H9 (cell line): ENCODE measurements around the gene COL4A2. TPM values are rescaled to one million over a fixed set of nuclear protein-coding genes. Genes with fewer than 3 reads are reported as not detected.
A peak's percentile ranks its signal among the peaks of the same experiment; 100 is the strongest.

ENCODE experiments used
- DNase-seq: peaks from one replicate; pipeline ENCODE4 v3.0.0-alpha.2; 2017
- H2AFZ ChIP-seq: one replicate; pipeline ENCODE4 v1.6.1; 2013; ENCODE audit warnings: mild to moderate bottlenecking, low read length, control low read depth, moderate library complexity
- H2AK5ac ChIP-seq: 2 replicates; pipeline ENCODE4 v1.6.1; 2013; ENCODE audit warnings: low read length, control low read depth, mixed read lengths; ENCODE audit not compliant: insufficient read length
- H2BK120ac ChIP-seq: one replicate; pipeline ENCODE4 v1.6.1; 2013; ENCODE audit warnings: low read depth, mild to moderate bottlenecking, low read length, control low read depth, inconsistent platforms; ENCODE audit not compliant: poor library complexity, severe bottlenecking
- H2BK12ac ChIP-seq: 2 replicates; pipeline ENCODE4 v1.6.1; 2013; ENCODE audit warnings: low read length, control low read depth, mixed read lengths, low read depth; ENCODE audit not compliant: insufficient read length
- H2BK15ac ChIP-seq: 2 replicates; pipeline ENCODE4 v1.6.1; 2013; ENCODE audit warnings: low read depth, low read length, control low read depth
- H2BK20ac ChIP-seq: one replicate; pipeline ENCODE4 v1.6.1; 2013; ENCODE audit warnings: low read depth, mild to moderate bottlenecking, low read length, control low read depth, inconsistent platforms; ENCODE audit not compliant: poor library complexity, severe bottlenecking
- H2BK5ac ChIP-seq: 2 replicates; pipeline ENCODE4 v1.6.1; 2013; ENCODE audit warnings: low read length, control low read depth, mixed read lengths; ENCODE audit not compliant: insufficient read length
- H3K14ac ChIP-seq: 2 replicates; pipeline ENCODE4 v1.6.1; 2013; ENCODE audit warnings: low read length, control low read depth; ENCODE audit not compliant: insufficient read depth
- H3K18ac ChIP-seq: 2 replicates; pipeline ENCODE4 v1.6.1; 2013; ENCODE audit warnings: low read depth, mild to moderate bottlenecking, mixed read lengths, low read length, control low read depth; ENCODE audit not compliant: insufficient read length
- H3K23ac ChIP-seq: 2 replicates; pipeline ENCODE4 v1.6.1; 2013; ENCODE audit warnings: low read length, control low read depth, mixed read lengths, low read depth; ENCODE audit not compliant: insufficient read length
- H3K23me2 ChIP-seq: 2 replicates; pipeline ENCODE4 v1.6.1; 2013; ENCODE audit warnings: low read depth, mild to moderate bottlenecking, mixed read lengths, low read length, control low read depth; ENCODE audit not compliant: insufficient read length, poor library complexity, severe bottlenecking
- H3K27ac ChIP-seq: 2 replicates; pipeline ENCODE4 v1.5.1; 2013; ENCODE audit warnings: low read length, control low read depth, mixed read lengths, low read depth; ENCODE audit not compliant: insufficient read length
- H3K27me3 ChIP-seq: 2 replicates; pipeline ENCODE4 v1.6.1; 2013; ENCODE audit warnings: low read length, control low read depth, inconsistent platforms; ENCODE audit not compliant: insufficient read depth
- H3K4ac ChIP-seq: 2 replicates; pipeline ENCODE4 v1.6.1; 2013; ENCODE audit warnings: low read depth, mild to moderate bottlenecking, control low read depth, inconsistent platforms, low read length, moderate library complexity
- H3K4me1 ChIP-seq: 2 replicates; pipeline ENCODE4 v1.6.1; 2013; ENCODE audit warnings: low read length, control low read depth, inconsistent platforms; ENCODE audit not compliant: insufficient read depth
- H3K4me2 ChIP-seq: 2 replicates; pipeline ENCODE4 v1.6.1; 2013; ENCODE audit warnings: low read length, control low read depth, mixed read lengths; ENCODE audit not compliant: insufficient read length, insufficient read depth
- H3K56ac ChIP-seq: 2 replicates; pipeline ENCODE4 v1.6.1; 2013; ENCODE audit warnings: low read depth, mild to moderate bottlenecking, mixed read lengths, low read length, control low read depth; ENCODE audit not compliant: insufficient read length
- H3K79me1 ChIP-seq: 2 replicates; pipeline ENCODE4 v1.6.1; 2013; ENCODE audit warnings: low read depth, mild to moderate bottlenecking, moderate library complexity, low read length, control low read depth, inconsistent platforms; ENCODE audit not compliant: insufficient read depth, poor library complexity, severe bottlenecking
- H3K79me2 ChIP-seq: 2 replicates; pipeline ENCODE4 v1.6.1; 2013; ENCODE audit warnings: low read length, control low read depth, inconsistent platforms; ENCODE audit not compliant: insufficient read depth
- H3K9ac ChIP-seq: 2 replicates; pipeline ENCODE4 v1.6.1; 2013; ENCODE audit warnings: low read length, control low read depth, mixed read lengths; ENCODE audit not compliant: insufficient read length; ENCODE audit errors: extremely low read depth
- H3K9me3 ChIP-seq: one replicate; pipeline ENCODE4 v1.6.1; 2013; ENCODE audit warnings: low read depth, low read length, inconsistent platforms; ENCODE audit not compliant: control insufficient read depth
- H3T11ph ChIP-seq: one replicate; pipeline ENCODE4 v1.6.1; 2013; ENCODE audit warnings: mild to moderate bottlenecking, low read length, control low read depth, inconsistent platforms
- H4K20me1 ChIP-seq: one replicate; pipeline ENCODE4 v1.6.1; 2013; ENCODE audit not compliant: control insufficient read depth, insufficient read length, insufficient read depth
- H4K5ac ChIP-seq: 2 replicates; pipeline ENCODE4 v1.6.1; 2013; ENCODE audit warnings: low read depth, mild to moderate bottlenecking, mixed read lengths, low read length, control low read depth; ENCODE audit not compliant: insufficient read length
- H4K8ac ChIP-seq: replicated peaks from 2 replicates; pipeline ENCODE4 v1.6.1; 2013; ENCODE audit warnings: low read length, control low read depth, mixed read lengths, low read depth; ENCODE audit not compliant: insufficient read length
- H4K91ac ChIP-seq: 2 replicates; pipeline ENCODE4 v1.6.1; 2013; ENCODE audit warnings: low read depth, mild to moderate bottlenecking, moderate library complexity, mixed read lengths, low read length, control low read depth; ENCODE audit not compliant: insufficient read length
- H3K27ac Mint-ChIP-seq, 3 experiments: 2 replicates in 2 of 3; 3 replicates in 1 of 3; pipeline ENCODE4 v1.8.0; 2020 to 2021; ENCODE audit warnings: mixed read lengths in 3 of 3, mild to moderate bottlenecking in 1 of 3, moderate library complexity in 1 of 3
- H3K27me3 Mint-ChIP-seq: 2 replicates; pipeline ENCODE4 v1.8.0; 2021; ENCODE audit warnings: low read depth, mild to moderate bottlenecking, moderate library complexity, mixed read lengths
- H3K36me3 Mint-ChIP-seq, 3 experiments: 2 replicates in 2 of 3; 3 replicates in 1 of 3; pipeline ENCODE4 v1.8.0; 2020 to 2021; ENCODE audit warnings: low read depth in 3 of 3, mixed read lengths in 3 of 3; ENCODE audit not compliant: insufficient read depth in 1 of 3
- H3K4me1 Mint-ChIP-seq, 2 experiments: 2 replicates each; pipeline ENCODE4 v1.8.0; 2020; ENCODE audit warnings: mixed read lengths in 2 of 2
- H3K4me3 Mint-ChIP-seq, 2 experiments: 2 replicates in 1 of 2; 3 replicates in 1 of 2; pipeline ENCODE4 v1.8.0; 2020 to 2021; ENCODE audit warnings: mild to moderate bottlenecking in 2 of 2, mixed read lengths in 2 of 2, moderate library complexity in 1 of 2
- H3K9me3 Mint-ChIP-seq, 2 experiments: 2 replicates in 1 of 2; 3 replicates in 1 of 2; pipeline ENCODE4 v1.8.0; 2020; ENCODE audit warnings: mild to moderate bottlenecking in 2 of 2, mixed read lengths in 2 of 2, moderate library complexity in 1 of 2
- WGBS: extraction: QIAGEN DNeasy Blood & Tissue Kit; methylation state at CpG from one replicate; pipeline ENCODE4 v1.1.7; 2013; ENCODE audit warnings: missing lambda C conversion rate, low lambda C conversion rate, mixed read lengths; ENCODE audit not compliant: insufficient read length; ENCODE audit errors: extremely low coverage; 5-methylcytosine and 5-hydroxymethylcytosine counted together
- total RNA-seq: library from RNA; stranded (reverse); gene quantifications from 2 replicates; pipeline ENCODE4 v1.2.1, GENCODE V29; 2021
- TF ChIP-seq, protein P1 (sequence below): fragments of 200-600 bp; sonication (generic); conservative IDR thresholded peaks from 3 replicates; pipeline ENCODE4 v1.8.0; 2021; ENCODE audit warnings: antibody characterized with exemption, mild to moderate bottlenecking

COL4A2 gene
- total RNA-seq, 1 experiment from 2014 or later, result 76.5 TPM

DNA sequence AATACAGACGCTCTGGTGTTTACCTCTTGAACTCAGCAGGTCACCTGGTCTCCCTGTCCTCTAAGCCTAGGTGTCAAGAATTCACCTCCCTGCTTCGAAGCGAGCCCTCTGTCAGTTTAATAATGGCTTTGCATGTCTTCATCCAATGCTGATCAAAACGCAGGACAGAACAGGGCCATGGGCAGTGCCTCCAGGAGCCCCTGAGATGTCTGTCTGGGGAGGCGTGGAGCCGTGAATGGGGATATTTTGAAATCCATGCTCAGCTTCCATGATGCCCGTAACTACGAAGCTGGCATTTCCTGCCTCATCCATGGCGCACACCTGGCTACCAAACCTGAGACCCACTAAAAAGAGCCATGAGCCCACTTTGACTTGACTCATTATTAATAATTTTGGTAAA, 140.7 kb downstream of the COL4A2 start:
- Mint-ChIP-seq H3K4me1 (peaks cover 0 to 17% of the 10 kb centered on the region in 2 experiments; a peak in 2 of 4 replicates), H3K27me3 (no peaks in the 10 kb centered on the region), H3K27ac (peak overlapping the region in 2 of 3 experiments; percentile 8 to 17; a peak in 3 of 7 replicates), H3K9me3 (no peaks in the 10 kb centered on the region), H3K36me3 (peaks cover 7 to 12% (median 11%) of the 10 kb centered on the region in 3 experiments; a peak in 6 of 7 replicates), H3K4me3 (no peak overlapping the region)
- no peaks in the 10 kb centered on the region for H4K20me1 ChIP-seq
- H3K27ac ChIP-seq, result no peak overlapping the region
- no peaks in the 10 kb centered on the region for H3K79me1 ChIP-seq
- no peak overlapping the region for H2BK12ac ChIP-seq
- H3K23ac ChIP-seq, result no peak overlapping the region
- H3K23me2 ChIP-seq, result no peaks in the 10 kb centered on the region
- H2BK15ac ChIP-seq, result no peak overlapping the region
- H2AK5ac ChIP-seq, result no peak overlapping the region
- no peak overlapping the region for H2BK120ac ChIP-seq
- H3K27me3 ChIP-seq, result no peaks in the 10 kb centered on the region
- H4K5ac ChIP-seq, result no peak overlapping the region
- no peak overlapping the region for H3K18ac ChIP-seq
- no peak overlapping the region for H4K8ac ChIP-seq
- WGBS, result no CpG with 5 or more reads among the region's 9 CpGs
- no peak for DNase-seq
- H3K9me3 ChIP-seq, result no peaks in the 10 kb centered on the region
- H3K56ac ChIP-seq, result no peak overlapping the region
- H3T11ph ChIP-seq, result no peak overlapping the region
- H3K9ac ChIP-seq, result no peak overlapping the region
- H3K79me2 ChIP-seq, result no peaks in the 10 kb centered on the region
- H2BK20ac ChIP-seq, result no peak overlapping the region
- TF ChIP-seq, protein P1, sequence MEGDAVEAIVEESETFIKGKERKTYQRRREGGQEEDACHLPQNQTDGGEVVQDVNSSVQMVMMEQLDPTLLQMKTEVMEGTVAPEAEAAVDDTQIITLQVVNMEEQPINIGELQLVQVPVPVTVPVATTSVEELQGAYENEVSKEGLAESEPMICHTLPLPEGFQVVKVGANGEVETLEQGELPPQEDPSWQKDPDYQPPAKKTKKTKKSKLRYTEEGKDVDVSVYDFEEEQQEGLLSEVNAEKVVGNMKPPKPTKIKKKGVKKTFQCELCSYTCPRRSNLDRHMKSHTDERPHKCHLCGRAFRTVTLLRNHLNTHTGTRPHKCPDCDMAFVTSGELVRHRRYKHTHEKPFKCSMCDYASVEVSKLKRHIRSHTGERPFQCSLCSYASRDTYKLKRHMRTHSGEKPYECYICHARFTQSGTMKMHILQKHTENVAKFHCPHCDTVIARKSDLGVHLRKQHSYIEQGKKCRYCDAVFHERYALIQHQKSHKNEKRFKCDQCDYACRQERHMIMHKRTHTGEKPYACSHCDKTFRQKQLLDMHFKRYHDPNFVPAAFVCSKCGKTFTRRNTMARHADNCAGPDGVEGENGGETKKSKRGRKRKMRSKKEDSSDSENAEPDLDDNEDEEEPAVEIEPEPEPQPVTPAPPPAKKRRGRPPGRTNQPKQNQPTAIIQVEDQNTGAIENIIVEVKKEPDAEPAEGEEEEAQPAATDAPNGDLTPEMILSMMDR, result no peak
- no peak overlapping the region for H3K4ac ChIP-seq
- no peak overlapping the region for H2BK5ac ChIP-seq
- no peak overlapping the region; the same call in 1 of the 2 replicates for H3K14ac ChIP-seq
- H3K4me2 ChIP-seq, result no peak overlapping the region
- H4K91ac ChIP-seq, result no peak overlapping the region
- H2AFZ ChIP-seq, result no peak overlapping the region
- H3K4me1 ChIP-seq, result no peaks in the 10 kb centered on the region; the same call in 1 of the 2 replicates
